Measurements from ENCODE around the gene ZNF862. TPM values are rescaled to one million over a fixed set of nuclear protein-coding genes. Genes with fewer than 3 reads are reported as not detected.

Gene ZNF862
- polyA plus RNA-seq, 3 donors = 1.3 to 18.4 (median 2.7) TPM

- TF ChIP-seq, protein P1, sequence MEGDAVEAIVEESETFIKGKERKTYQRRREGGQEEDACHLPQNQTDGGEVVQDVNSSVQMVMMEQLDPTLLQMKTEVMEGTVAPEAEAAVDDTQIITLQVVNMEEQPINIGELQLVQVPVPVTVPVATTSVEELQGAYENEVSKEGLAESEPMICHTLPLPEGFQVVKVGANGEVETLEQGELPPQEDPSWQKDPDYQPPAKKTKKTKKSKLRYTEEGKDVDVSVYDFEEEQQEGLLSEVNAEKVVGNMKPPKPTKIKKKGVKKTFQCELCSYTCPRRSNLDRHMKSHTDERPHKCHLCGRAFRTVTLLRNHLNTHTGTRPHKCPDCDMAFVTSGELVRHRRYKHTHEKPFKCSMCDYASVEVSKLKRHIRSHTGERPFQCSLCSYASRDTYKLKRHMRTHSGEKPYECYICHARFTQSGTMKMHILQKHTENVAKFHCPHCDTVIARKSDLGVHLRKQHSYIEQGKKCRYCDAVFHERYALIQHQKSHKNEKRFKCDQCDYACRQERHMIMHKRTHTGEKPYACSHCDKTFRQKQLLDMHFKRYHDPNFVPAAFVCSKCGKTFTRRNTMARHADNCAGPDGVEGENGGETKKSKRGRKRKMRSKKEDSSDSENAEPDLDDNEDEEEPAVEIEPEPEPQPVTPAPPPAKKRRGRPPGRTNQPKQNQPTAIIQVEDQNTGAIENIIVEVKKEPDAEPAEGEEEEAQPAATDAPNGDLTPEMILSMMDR (IDR thresholded peaks at IDR 0.05) = no peak
- Histone ChIP-seq H3K4me1 (ENCODE audit: control insufficient read depth in 1 of 2, insufficient read depth in 2 of 2, low read length in 2 of 2) (peaks cover 7 to 8% of the 10 kb centered on the region in 2 donors), H3K4me3 (replicated peaks in 1 of 3; ENCODE audit: low read depth in 2 of 3, low read length in 3 of 3) (no peak overlapping the region), H4K20me1 (ENCODE audit: insufficient read depth, low read length) (no peaks in the 10 kb centered on the region), H3K9ac (ENCODE audit: insufficient read depth, low read length, poor library complexity, severe bottlenecking) (no peak overlapping the region), H2AFZ (ENCODE audit: insufficient read depth, low read depth, low read length, poor library complexity, severe bottlenecking) (no peak overlapping the region), H3K9me3 (replicated peaks in 1 of 2; ENCODE audit: control insufficient read depth in 1 of 2, insufficient read depth in 1 of 2, low read length in 2 of 2) (no peaks in the 10 kb centered on the region), H3K27ac (ENCODE audit: low read depth in 1 of 2, low read length in 2 of 2) (no peak overlapping the region), H3K36me3 (replicated peaks in 1 of 2; ENCODE audit: control insufficient read depth in 1 of 2, insufficient read depth in 2 of 2, low read length in 2 of 2) (no peaks in the 10 kb centered on the region), H3K4me2 (replicated peaks; ENCODE audit: extremely low read depth, low read length, poor library complexity, severe bottlenecking) (no peak overlapping the region), H3K79me2 (ENCODE audit: insufficient read depth, low read length) (no peaks in the 10 kb centered on the region), H3K27me3 (ENCODE audit: control insufficient read depth in 2 of 2, insufficient read depth in 2 of 2, low read length in 2 of 2) (no peaks in the 10 kb centered on the region)
- H3K4me1 Mint-ChIP-seq = peaks cover 11% of the 10 kb centered on the region
- H3K27ac Mint-ChIP-seq = peak overlapping the region in 1 of 7 donors; percentile 17
- no peaks in the 10 kb centered on the region for H3K36me3 Mint-ChIP-seq
- intact Hi-C loops (cut with micrococcal nuclease) = no loop called here
- H3K9me3 Mint-ChIP-seq = peaks cover 0 to 3% (median 0%) of the 10 kb centered on the region in 7 donors
- 87% methylated on average over 3 of the region's 4 CpGs for WGBS (ENCODE audit: insufficient coverage)
- no peak for DNase-seq
- H3K4me3 Mint-ChIP-seq = no peak overlapping the region
- H3K27me3 Mint-ChIP-seq (ENCODE audit: low read depth in 3 of 3) = peaks cover 1 to 2% (median 2%) of the 10 kb centered on the region in 3 donors
Measured at GRCh38 chr7:149884016-149884415, 45.8 kb downstream of the ZNF862 start.

GRCh38 chr7:149884541-149884940 is 46.4 kb downstream of the ZNF862 start:
- H3K27ac ChIP-seq (ENCODE audit: low read depth in 1 of 2, low read length in 2 of 2) = no peak overlapping the region
- intact Hi-C loops (cut with micrococcal nuclease) = no loop called here
- Mint-ChIP-seq H3K4me1 (peaks cover 11% of the 10 kb centered on the region), H3K27me3 (ENCODE audit: low read depth in 3 of 3) (peaks cover 1 to 2% (median 2%) of the 10 kb centered on the region in 3 donors), H3K4me3 (no peak overlapping the region), H3K36me3 (no peaks in the 10 kb centered on the region), H3K27ac (no peak overlapping the region), H3K9me3 (peaks cover 0 to 3% (median 0%) of the 10 kb centered on the region in 7 donors)
- WGBS (ENCODE audit: insufficient coverage) = no CpG with 5 or more reads among the region's 2 CpGs
- H3K9me3 ChIP-seq (replicated peaks in 1 of 2; ENCODE audit: control insufficient read depth in 1 of 2, insufficient read depth in 1 of 2, low read length in 2 of 2) = no peaks in the 10 kb centered on the region
- H3K4me2 ChIP-seq (replicated peaks; ENCODE audit: extremely low read depth, low read length, poor library complexity, severe bottlenecking) = no peak overlapping the region
- H2AFZ ChIP-seq (ENCODE audit: insufficient read depth, low read depth, low read length, poor library complexity, severe bottlenecking) = no peak overlapping the region
- no peaks in the 10 kb centered on the region for H4K20me1 ChIP-seq (ENCODE audit: insufficient read depth, low read length)
- no peaks in the 10 kb centered on the region for H3K79me2 ChIP-seq (ENCODE audit: insufficient read depth, low read length)
- no peak for DNase-seq
- no peak overlapping the region for H3K9ac ChIP-seq (ENCODE audit: insufficient read depth, low read length, poor library complexity, severe bottlenecking)
- no peak overlapping the region for H3K4me3 ChIP-seq (replicated peaks in 1 of 3; ENCODE audit: low read depth in 2 of 3, low read length in 3 of 3)
- no peaks in the 10 kb centered on the region for H3K27me3 ChIP-seq (ENCODE audit: control insufficient read depth in 2 of 2, insufficient read depth in 2 of 2, low read length in 2 of 2)
- H3K36me3 ChIP-seq (replicated peaks in 1 of 2; ENCODE audit: control insufficient read depth in 1 of 2, insufficient read depth in 2 of 2, low read length in 2 of 2) = no peaks in the 10 kb centered on the region
- TF ChIP-seq, protein P1 (IDR thresholded peaks at IDR 0.05) = no peak
- peaks cover 7 to 8% of the 10 kb centered on the region in 2 donors for H3K4me1 ChIP-seq (ENCODE audit: control insufficient read depth in 1 of 2, insufficient read depth in 2 of 2, low read length in 2 of 2)

Data from CD14-positive monocyte (primary cell).